ENCODE results near the gene FAM204A. TPM values are rescaled to one million over a fixed set of nuclear protein-coding genes. Genes with fewer than 3 reads are reported as not detected.

FAM204A gene
- total and polyA plus RNA-seq, 2 experiments from 2014 or later: 50.8 to 56.6 TPM

DNA sequence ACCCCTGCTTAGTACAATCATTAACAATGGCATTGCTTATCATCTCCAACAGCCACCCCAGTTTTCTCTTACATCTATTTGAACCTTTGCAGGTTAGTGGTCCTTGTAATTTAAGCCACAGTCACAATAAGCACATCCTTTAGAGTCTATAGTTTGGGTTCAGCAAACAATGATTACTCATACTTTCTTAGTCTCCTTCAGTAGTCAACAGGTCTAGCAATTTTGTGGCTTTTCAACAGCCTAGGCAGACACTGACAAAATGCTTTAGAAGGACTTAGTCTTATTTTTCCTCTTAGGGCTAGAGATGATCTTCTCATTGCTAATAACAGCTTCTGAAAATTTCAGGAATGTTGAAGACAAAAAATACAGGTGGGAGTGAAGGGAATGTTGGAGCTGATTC is 32.3 kb upstream of the FAM204A start:
- H2AFZ ChIP-seq: no peak overlapping the region
- H3K4me2 ChIP-seq: no peak overlapping the region
- H3K9me3 ChIP-seq (ENCODE audit: low read depth): no peaks in the 10 kb centered on the region
- no peak for TF ChIP-seq EZH2 (IDR thresholded peaks at IDR 0.05; ENCODE audit: borderline replicate concordance)
- no peak for TF ChIP-seq EZH2phosphoT487 (IDR thresholded peaks at IDR 0.05; ENCODE audit: low read depth, severe bottlenecking, unreplicated experiment)
- no peak for TF ChIP-seq CTCF (IDR thresholded peaks at IDR 0.05; ENCODE audit: poor library complexity)
- H3K4me1 ChIP-seq (ENCODE audit: insufficient read depth): no peaks in the 10 kb centered on the region
- H3K79me2 ChIP-seq: no peaks in the 10 kb centered on the region
- H3K27ac ChIP-seq: no peak overlapping the region
- no peaks in the 10 kb centered on the region for H3K36me3 ChIP-seq (replicated peaks; ENCODE audit: insufficient read depth, low read depth)
- no peak for DNase-seq (ENCODE audit: low spot score)
- no peaks in the 10 kb centered on the region for H4K20me1 ChIP-seq (ENCODE audit: insufficient read depth, poor library complexity, severe bottlenecking)
- H3K27me3 ChIP-seq: peaks cover 8% of the 10 kb centered on the region
- H3K4me3 ChIP-seq: no peak overlapping the region
- no peaks in the 10 kb centered on the region for H3K9me2 ChIP-seq (replicated peaks; ENCODE audit: insufficient read depth)

DNA sequence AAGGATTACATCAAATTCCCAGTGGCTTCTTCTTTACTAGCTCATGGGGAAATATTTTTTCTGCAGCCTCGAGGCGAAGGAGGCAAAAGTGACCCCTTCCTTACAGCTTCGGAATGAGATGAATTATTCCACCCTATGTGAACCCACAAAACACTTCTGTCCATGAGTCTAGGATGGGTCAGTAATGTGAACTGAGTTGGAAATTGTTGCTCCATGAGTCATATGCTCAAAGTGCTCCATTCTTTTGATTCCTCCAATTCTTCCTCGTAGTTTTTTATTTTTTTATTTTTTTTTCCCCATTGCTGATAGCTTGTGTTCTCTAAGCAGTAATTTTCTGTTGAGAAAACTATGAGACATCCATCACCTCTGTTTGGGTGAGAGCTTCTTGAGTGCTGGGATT is 31.7 kb upstream of the FAM204A start:
- H3K9me3 ChIP-seq (ENCODE audit: low read depth): no peaks in the 10 kb centered on the region
- TF ChIP-seq EZH2phosphoT487 (IDR thresholded peaks at IDR 0.05; ENCODE audit: low read depth, severe bottlenecking, unreplicated experiment) (no peak), EZH2 (IDR thresholded peaks at IDR 0.05; ENCODE audit: borderline replicate concordance) (no peak), CTCF (IDR thresholded peaks at IDR 0.05; ENCODE audit: poor library complexity) (no peak)
- H3K4me1 ChIP-seq (ENCODE audit: insufficient read depth): no peaks in the 10 kb centered on the region
- H3K4me2 ChIP-seq: no peak overlapping the region
- no peak overlapping the region for H2AFZ ChIP-seq
- no peaks in the 10 kb centered on the region for H3K9me2 ChIP-seq (replicated peaks; ENCODE audit: insufficient read depth)
- no peaks in the 10 kb centered on the region for H3K79me2 ChIP-seq
- no peaks in the 10 kb centered on the region for H4K20me1 ChIP-seq (ENCODE audit: insufficient read depth, poor library complexity, severe bottlenecking)
- DNase-seq (ENCODE audit: low spot score): no peak
- WGBS (ENCODE audit: low lambda C conversion rate, missing lambda C conversion rate): 54% methylated on average over 4 of the region's 4 CpGs
- peaks cover 8% of the 10 kb centered on the region for H3K27me3 ChIP-seq
- H3K27ac ChIP-seq: no peak overlapping the region
- H3K36me3 ChIP-seq (replicated peaks; ENCODE audit: insufficient read depth, low read depth): no peaks in the 10 kb centered on the region
- no peak overlapping the region for H3K4me3 ChIP-seq

- H3K36me3 ChIP-seq (replicated peaks; ENCODE audit: insufficient read depth, low read depth): no peaks in the 10 kb centered on the region
- TF ChIP-seq CTCF (IDR thresholded peaks at IDR 0.05; ENCODE audit: poor library complexity): no peak
- TF ChIP-seq EZH2phosphoT487 (IDR thresholded peaks at IDR 0.05; ENCODE audit: low read depth, severe bottlenecking, unreplicated experiment): no peak
- TF ChIP-seq EZH2 (IDR thresholded peaks at IDR 0.05; ENCODE audit: borderline replicate concordance): no peak
- H3K4me2 ChIP-seq: no peak overlapping the region
- H3K27me3 ChIP-seq: peaks cover under 1% of the 10 kb centered on the region
- no peak overlapping the region for H3K27ac ChIP-seq
- no peaks in the 10 kb centered on the region for H4K20me1 ChIP-seq (ENCODE audit: insufficient read depth, poor library complexity, severe bottlenecking)
- 93% methylated on average over 2 of the region's 2 CpGs for WGBS (ENCODE audit: low lambda C conversion rate, missing lambda C conversion rate)
- no peaks in the 10 kb centered on the region for H3K9me3 ChIP-seq (ENCODE audit: low read depth)
- no peak overlapping the region for H3K4me3 ChIP-seq
- no peaks in the 10 kb centered on the region for H3K79me2 ChIP-seq
- H2AFZ ChIP-seq: no peak overlapping the region
- H3K4me1 ChIP-seq (ENCODE audit: insufficient read depth): no peaks in the 10 kb centered on the region
- no peak for DNase-seq (ENCODE audit: low spot score)
- H3K9me2 ChIP-seq (replicated peaks; ENCODE audit: insufficient read depth): no peaks in the 10 kb centered on the region
Measured at GRCh38 chr10:118370499-118370898, 28.4 kb upstream of the FAM204A start.

DNA sequence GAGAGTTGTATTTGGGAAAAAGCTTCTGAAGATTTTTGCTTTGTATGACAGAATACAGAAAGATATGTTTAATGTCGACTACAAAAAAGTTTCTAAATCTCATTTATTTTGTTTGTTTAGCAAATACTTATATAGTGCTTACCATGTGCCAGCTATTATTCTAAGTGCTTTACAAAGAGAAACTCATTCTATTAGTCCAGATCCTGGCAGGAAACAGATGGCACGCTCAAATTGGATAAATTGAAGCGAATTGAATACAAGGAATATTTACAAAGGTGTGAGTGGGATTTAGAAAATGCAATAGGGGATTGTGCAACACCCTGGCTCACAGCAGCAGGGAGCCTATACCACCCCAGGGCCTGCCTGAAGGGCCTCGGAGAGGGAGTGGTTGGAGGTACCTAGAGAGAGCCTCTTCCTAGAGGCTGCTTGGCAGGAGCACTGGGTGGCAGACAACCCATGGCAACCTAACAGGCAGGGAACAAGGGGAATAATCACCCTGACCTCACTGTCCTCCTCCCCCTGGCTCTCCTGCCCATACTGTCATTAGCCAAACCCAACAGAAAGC is 27.6 kb upstream of the FAM204A start:
- Histone ChIP-seq H3K4me2 (no peak overlapping the region), H3K79me2 (no peaks in the 10 kb centered on the region), H3K9me2 (replicated peaks; ENCODE audit: insufficient read depth) (no peaks in the 10 kb centered on the region), H3K4me3 (no peak overlapping the region), H3K4me1 (ENCODE audit: insufficient read depth) (no peaks in the 10 kb centered on the region), H4K20me1 (ENCODE audit: insufficient read depth, poor library complexity, severe bottlenecking) (no peaks in the 10 kb centered on the region), H2AFZ (no peak overlapping the region), H3K9me3 (ENCODE audit: low read depth) (no peaks in the 10 kb centered on the region), H3K27me3 (no peaks in the 10 kb centered on the region), H3K27ac (no peak overlapping the region), H3K36me3 (replicated peaks; ENCODE audit: insufficient read depth, low read depth) (no peaks in the 10 kb centered on the region)
- TF ChIP-seq CTCF (IDR thresholded peaks at IDR 0.05; ENCODE audit: poor library complexity) (no peak), EZH2 (IDR thresholded peaks at IDR 0.05; ENCODE audit: borderline replicate concordance) (no peak), EZH2phosphoT487 (IDR thresholded peaks at IDR 0.05; ENCODE audit: low read depth, severe bottlenecking, unreplicated experiment) (no peak)
- no peak for DNase-seq (ENCODE audit: low spot score)
- WGBS (ENCODE audit: low lambda C conversion rate, missing lambda C conversion rate): 79% methylated on average over 4 of the region's 4 CpGs

All from hepatocyte (in vitro differentiated cells).